ENCODE results near the gene RBM18. TPM values are rescaled to one million over a fixed set of nuclear protein-coding genes. Genes with fewer than 3 reads are reported as not detected.

Gene RBM18
- 10 to 100 TPM in 1 of 2 donors, 1 to 10 TPM in 1; 7.9 to 16.0 TPM for total RNA-seq

GRCh38 chr9:122264360-122265148, at the start of gene RBM18, which contains the start of gene MRRF:
RBM18 (minus strand) TSS chr9:122264840; CDS start chr9:122261492, 3,348 bp downstream.
MRRF (plus strand) TSS chr9:122264882; CDS start chr9:122270892, 6,010 bp downstream.

GRCh38 chr9:122228568-122229484, 35.8 kb downstream of the RBM18 start, which contains the start of gene LHX6:
LHX6 (minus strand) TSS chr9:122228957; CDS start chr9:122228740, 217 bp downstream.

Other genes with a start within 250 kb of the RBM18 start
- gene TTLL11, start 171.5 kb downstream of the RBM18 start, total RNA-seq: 1 to 10 TPM; 4.0 to 8.6 TPM
- 10 to 100 TPM; 28.6 to 49.6 TPM for gene NDUFA8, start 105.1 kb downstream of the RBM18 start, total RNA-seq
- not detected for gene MORN5, start 104.9 kb downstream of the RBM18 start, total RNA-seq
- gene LHX6, start 35.9 kb downstream of the RBM18 start, total RNA-seq: not detected
- gene MRRF, start within 50 bp of the RBM18 start, total RNA-seq: 10 to 100 TPM; 33.7 to 42.6 TPM
- under 1 TPM; under 0.01 TPM for gene PTGS1, start 106.2 kb upstream of the RBM18 start, total RNA-seq
- not detected for gene OR1J1, start 213.1 kb upstream of the RBM18 start, total RNA-seq
- not detected for gene OR1J2, start 246.0 kb upstream of the RBM18 start, total RNA-seq